Bone marrow (tissue), 2 donors: ENCODE measurements around the gene SCGB1C1.
"Not testable (repeated sequence)": the region's sequence is repeated elsewhere in the genome, so short reads cannot be mapped to it uniquely, and the experiment has no call there.

Experiments used
- DNase-seq, 2 donors: peaks; one replicate each; lab custom pipeline; 2025; lab: John Stamatoyannopoulos, UW

SCGB1C1 gene

DNA sequence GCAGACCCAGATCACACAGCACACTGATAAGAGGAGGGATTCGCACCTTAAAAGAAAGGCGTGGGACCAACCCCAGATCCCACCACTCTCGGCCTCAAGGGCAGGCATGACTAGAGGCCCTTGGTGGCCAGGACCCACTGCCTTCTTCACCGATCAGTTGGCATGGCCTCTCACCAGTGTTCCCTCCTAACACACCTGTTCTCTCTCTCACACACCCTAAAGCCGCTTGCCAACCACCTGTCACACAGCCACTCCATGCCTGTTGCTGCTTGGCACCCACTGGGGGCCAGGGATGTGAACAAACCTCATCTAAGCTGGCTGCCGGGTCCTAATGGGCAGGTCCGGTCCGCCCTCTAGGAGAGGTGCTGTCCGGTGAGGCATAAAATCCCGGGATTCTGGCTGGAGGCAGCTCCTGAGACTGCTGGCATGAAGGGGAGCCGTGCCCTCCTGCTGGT lies at the start of gene SCGB1C1:
SCGB1C1 (plus strand) TSS at position 405 of the 455 bp plus-strand sequence; CDS start at position 427, 22 bp downstream.
- not testable (repeated sequence) for DNase-seq

DNA sequence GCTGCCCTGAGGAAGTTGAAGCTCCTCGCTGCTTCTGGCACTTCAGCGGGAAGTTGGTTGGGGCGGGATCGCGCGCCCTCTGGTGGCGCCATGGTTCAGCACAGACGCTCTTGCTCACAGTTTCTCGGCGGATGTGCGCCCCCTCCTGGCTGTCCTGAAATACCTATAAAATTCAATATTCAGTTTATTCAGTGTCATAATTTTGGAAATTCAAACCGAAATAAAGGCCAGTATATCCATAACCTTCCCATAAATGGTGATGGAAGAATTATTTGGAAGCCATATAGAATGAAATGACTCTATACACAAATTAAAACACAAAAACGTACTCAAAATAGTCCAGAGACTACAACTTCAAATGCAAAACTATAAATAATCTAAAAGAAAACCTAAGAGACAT lies 12.6 kb upstream of the SCGB1C1 start:
- not testable (repeated sequence) for DNase-seq

DNA sequence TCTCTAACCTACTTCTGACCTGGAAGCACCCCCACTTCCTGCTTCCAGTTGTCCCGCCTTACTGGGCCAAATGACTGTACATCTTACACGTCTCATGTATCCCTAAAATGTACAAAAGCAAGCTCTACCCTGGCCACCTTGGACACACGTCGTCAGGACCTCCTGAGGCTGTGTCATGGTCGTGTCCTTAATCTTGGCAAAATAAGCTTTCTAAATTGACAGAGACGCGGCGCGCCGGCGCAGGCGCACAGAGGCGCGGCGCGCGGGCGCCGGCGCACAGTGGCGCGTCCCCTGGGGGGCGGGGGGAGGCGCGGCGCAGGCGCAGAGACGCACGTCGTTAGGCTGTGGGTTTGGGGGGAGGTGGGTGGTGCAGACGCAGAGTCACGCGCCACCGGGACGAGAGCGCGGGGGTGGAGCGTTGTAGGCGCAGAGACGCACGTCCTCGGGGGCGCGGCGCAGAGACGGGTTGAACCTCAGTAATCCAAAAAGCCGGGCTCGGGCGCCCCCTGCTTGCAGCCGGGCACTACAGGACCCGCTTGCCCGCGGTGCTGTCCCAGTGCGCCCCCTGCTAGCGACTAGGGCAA lies 3.6 kb upstream of the SCGB1C1 start:
- not testable (repeated sequence) for DNase-seq

DNA sequence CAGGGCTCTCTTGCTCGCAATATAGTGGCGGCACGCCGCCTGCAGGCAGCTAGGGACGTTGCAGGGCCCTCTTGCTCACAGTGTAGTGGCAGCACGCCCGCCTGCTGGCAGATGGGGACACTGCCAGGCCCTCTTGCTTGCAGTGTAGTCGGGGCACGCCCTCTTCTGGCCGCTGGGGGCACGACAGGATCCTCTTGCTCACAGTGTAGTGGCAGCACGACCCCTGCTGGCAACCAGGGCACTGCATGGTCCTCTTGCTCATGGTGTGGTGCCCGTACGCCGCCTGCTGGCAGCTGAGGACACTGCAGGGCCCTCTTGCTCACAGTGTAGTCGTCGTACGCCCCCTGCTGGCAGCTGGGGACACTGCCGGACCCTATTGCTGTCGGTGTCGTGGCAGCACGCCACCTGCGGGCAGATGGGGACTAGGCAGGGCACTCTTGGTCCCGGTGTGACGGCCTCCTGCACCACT lies 3.0 kb upstream of the SCGB1C1 start:
- DNase-seq: not testable (repeated sequence)

DNA sequence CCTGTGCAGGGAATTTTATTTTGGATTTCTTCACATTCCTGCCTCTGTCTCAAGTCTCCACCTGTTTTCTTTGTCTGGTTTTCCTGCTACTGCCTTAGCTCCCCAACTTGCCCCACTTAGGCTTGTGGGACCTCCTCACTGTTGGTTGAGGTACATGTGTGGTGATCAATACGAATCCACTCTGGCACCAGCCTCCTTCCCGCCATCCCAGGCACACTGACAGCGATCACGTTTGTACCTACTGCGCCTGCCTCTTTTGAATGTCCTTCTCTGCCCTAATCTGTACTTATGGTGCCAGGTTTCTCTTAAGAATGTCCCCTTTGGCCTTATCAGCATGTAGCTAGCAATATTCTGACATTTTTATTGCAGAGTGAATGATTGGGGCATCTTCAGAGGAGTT lies 2.3 kb upstream of the SCGB1C1 start:
- not testable (repeated sequence) for DNase-seq

DNA sequence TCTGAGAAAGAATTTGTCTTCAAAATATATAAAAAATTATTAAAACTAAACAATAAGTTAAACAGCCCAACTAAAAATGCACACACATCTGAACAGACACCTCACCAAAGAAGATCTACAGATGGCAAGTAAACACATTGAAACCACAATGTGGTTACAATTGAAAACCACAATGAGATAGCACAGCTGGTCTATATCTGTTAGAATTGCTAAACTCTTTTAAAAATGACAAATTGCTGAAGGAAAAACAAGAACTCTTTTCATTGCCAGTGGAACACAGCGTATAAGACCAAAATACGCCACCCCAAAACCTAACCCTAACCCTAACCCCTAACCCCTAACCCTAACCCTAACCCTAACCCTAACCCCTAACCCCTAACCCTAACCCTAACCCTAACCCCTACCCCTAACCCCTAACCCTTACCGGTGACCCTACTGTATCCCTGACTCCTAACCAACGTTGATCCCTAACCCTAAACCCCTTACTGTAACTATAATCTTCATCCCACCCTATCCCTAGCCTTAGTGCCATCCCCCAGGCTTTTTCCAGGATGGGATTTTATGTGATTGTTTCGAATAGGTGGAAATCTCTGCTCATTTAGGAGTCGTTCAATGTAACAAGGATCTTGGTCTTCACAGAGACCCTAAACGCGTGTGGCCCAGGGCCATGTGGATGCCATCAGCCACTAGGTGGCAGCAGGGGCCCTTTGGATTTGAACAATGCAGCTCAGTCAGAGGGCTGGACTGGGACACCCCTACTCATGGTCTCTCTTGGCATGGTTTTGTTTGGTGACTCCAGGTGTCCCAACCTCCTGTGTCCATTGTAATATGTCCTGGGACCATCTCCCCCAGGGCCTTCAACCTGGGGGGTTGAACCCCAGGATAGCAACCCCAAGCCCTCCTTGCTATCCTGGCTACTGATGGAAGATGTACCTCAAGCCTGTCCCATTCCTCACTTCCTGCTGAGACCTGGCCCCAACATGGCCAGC lies 1.1 kb upstream of the SCGB1C1 start:
- DNase-seq: not testable (repeated sequence)

DNA sequence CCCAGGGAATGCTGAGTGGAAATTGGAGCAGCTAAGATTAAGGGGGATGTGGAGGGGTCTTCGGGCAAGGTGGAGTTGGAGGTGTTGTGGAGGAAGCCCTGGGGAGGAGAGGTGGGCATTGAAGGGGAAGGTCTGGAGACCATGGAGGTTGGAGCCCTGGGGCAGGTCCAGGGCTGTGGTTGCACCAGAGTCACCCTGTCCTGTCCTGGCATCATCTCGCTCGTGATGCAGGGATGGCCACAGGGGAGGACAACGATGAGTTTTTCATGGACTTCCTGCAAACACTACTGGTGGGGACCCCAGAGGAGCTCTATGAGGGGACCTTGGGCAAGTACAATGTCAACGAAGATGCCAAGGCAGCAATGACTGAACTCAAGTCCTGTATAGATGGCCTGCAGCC lies 603 bp downstream of the SCGB1C1 start:
- DNase-seq: not testable (repeated sequence)

DNA sequence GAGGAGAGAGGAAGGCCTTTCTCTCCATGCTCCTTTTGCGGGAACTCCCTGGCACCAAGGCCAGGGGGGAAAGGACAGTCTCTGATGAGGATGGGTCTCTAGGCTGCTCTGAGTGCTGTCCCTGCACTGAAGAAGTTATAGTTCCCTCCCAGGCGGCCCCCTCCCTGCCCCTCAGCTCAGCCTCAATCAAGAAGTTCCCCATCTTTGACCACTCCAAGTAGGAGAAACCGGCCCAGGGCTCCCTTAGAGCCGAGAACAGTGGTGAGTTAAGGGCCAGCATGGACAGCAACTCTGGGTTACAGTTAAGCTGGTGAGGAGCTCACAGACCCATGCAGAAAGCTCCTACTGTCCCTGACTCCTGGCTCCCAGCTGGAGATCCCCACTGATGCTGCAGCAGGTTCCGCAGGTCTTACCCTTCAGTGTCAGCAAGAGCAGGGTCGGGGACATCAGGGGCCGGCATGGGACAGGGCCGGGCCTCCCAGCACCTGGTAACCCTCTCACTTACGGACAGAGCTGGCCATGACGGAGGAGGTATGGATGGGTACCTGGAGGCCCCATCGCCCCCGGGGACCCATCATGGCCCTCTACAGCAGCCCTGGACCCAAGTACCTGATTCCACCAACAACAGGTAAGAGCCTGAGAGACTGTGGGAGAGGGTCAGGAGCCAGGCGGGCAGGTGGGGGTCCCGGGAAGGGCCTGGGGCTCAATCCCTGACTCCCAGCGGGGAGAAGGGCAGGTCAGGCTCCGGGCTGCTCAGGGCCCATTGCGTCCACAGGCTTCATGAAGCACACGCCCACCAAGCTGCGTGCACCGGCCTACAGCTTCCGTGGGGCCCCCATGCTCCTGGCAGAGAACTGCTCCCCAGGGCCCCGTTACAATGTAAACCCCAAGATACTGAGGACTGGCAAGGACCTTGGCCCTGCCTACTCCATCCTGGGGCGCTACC lies 4.2 kb downstream of the SCGB1C1 start:
- no peak for DNase-seq

DNA sequence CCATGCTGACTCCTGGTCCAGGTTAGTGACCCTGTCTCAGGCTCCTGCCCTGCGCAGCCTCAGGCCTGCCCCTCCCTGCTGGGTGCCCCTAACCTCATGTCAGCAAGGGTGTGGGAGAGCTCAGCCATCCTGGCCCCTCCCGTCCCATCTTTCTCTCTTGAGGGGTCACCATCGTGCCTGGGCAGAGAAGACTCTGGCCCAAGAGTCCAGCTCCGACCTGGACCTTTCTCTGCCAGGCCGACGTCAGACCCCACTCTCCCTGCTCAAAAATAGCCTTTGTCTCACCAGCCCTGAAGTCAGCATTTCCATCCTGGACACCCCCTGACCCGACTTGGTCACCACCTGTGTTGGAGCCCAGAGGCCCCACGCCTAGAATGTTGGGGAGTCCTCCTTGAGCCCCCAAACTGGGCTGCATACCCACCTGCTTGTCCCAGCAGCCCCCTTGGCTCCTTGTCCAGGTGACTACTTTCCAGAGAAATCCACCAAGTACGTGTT lies 4.9 kb downstream of the SCGB1C1 start:
- DNase-seq: no peak

DNA sequence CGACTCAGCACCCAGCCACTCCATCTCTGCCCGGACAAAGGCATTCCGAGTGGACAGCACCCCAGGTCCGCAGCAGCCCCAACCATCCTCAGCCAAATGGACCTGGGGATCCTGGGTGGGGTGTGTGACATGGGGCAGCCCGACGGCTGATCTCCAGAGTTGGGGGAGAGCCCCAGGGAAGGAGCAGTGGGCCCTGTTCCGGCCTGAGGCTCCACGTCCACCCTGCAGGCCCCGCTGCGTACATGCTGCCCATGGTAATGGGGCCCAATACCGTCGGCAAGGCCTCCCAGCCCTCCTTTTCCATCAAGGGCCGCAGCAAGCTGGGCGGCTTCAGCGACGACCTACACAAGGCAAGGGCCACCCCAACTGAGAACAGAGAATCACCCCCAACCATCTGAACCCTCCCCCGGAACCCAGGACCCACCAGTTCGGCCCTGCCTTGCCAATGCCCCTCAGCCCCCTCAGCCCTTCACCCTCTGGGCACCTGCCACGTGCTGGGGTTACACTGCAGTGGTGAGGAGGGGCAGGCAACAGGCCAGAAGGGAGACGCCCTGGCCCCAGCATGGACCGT lies 5.4 kb downstream of the SCGB1C1 start:
- DNase-seq: no peak

DNA sequence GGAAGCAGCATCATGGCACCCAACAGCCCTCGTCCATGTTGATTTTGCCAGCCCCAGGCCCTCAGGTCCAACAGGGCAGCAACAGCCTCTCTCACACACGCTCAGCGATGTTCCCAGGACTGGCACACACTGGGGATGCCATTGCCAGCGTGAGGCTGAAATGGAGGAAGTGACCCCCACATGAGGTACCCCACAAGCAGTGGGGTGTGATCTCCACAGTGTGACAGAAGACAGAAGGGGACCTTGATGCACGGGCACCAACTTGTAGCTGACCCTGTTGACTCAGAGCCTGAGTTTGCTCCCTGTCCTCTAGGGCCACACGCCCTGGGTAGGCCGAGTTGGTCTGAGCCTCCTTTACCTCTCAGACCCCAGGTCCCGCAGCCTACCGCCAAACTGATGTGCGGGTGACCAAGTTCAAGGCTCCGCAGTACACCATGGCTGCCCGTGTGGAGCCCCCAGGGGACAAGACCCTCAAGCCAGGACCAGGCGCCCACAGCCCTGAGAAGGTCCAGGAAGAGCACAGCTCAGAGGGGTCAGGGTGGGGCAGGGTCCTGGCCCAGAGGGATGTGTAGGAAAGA lies 6.2 kb downstream of the SCGB1C1 start:
- no peak for DNase-seq

DNA sequence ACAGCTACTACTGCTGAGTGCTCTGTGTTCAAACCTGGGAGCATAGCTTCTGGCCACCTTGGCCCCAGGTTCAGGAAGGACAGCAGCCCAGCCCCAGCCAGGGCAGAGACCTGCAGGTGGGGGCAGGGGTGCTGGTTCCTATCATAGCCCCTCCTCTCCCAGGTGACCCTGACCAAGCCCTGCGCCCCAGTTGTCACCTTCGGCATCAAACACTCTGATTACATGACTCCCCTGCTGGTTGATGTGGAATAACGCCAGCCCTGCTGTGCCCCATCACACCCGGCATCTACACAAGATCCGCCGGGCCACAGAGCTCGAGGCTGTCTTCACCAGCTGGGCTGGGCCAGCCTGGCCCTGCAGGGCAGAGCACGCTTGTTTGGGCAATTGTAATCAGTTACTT lies 6.9 kb downstream of the SCGB1C1 start:
- DNase-seq: no peak

DNA sequence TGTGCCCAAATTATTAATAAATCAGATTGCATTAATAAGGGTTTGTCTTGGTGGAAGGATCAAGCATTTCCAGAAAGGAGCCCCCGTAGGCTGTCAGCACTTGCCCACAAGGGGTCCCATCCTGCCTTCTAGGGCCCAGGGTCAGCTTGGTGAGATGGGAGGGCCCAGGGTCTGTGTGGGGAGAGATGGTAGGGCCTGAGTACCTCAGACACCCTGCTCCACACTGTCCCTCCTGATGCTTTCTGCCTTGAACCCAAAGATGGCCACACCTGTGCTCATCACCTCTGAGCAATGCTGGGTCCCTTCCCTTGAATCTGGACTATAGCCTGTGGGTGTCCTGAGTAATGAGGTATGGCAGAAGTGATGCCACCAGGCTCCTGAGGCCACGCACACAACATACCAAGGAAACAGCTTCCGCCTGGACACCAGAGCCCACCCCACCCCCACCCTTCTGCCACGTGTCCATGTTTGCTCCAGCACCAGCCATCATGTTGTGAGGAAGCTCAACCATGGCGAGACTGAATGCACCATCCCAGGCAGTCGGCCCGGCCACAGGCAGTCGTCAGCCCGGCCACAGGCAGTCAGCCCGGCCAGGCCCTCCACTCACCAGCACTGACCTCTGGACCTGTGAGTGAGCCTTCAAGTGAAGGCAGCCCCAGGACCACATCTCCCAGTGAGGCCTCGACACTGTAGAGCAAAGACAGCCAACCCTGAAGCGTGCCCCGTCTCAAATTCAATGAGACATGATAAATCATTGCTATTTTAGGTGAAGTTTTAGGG lies 7.5 kb downstream of the SCGB1C1 start:
- DNase-seq: no peak

DNA sequence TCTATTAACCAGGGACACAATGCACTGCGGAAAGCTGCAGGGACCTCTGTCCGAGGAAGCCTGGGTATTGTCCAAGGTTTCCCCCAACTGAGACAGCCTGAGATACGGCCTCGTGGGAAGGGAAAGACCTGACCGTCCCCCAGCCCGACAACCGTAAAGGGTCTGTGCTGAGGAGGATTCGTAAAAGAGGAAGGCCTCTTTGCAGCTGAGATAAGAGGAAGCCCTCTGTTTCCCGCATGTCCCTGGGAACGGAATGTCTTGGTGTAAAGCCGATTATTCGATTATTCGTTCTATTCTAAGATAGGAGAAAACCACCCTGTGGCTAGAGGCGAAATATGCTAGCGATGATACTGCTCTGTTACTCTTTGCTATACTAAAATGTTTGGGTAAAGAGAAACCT lies 9.1 kb downstream of the SCGB1C1 start:
- peak in 1 of 2 donors; percentile 34 for DNase-seq

DNA sequence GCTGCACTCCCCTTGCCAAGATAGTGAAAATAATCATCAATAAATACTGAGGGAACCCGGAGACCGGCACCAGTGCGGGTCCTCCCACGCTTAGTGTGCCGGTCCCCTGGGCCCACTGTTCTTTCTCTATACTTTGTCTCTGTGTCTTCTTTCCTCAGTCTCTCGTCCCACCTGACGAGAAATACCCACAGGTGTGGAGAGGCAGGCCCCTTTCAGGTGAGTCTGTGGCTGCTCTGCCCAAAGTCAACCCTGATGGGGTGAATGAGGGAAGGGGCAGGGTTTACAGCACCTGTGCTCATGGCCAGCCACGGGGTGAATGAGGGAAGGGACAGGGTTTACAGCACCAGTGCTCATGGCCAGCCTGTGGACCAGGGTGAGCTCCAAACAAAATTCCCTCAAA lies 9.6 kb downstream of the SCGB1C1 start:
- DNase-seq: no peak

DNA sequence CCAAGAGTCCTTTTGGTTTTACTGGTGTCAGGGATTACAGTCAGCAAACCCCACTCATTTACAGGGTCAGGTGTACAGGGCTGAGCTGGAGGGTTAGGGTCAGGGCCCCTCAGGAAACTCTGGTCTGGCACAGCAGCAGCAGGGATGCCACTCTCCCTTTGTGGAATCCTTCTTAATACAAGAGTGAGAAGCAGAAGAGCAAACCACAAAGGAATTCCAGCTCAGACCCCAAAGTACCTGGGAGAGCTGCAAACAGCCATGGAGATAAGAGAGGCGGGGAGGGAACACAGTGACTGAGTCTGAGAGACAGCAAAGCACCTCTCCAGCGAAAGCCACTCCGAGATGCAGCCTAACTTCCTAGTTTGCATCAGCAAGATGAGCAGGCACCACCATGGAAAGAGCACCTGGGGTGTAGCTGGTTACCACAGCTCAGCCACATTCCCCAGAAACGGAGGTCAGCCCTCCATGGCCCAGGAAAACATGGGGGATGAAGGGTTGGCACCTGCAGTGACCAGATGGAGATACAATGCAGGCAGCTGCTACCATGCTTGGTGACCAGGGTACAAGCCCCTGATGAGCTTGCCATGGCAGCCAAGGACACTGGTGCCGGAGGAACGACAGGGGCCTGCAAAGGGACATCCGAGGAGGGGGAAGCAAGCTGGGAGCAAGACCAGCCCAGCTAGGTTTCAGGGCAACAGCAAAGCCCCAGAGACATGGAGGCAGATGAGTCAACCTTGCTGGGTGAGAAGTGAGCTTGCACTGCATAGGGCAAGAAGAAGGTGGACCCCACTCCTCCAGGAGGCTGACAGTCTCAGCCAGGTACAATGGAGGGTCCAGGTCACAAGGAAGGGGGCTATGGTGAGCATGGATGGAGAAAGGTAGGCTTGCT lies 10.4 kb downstream of the SCGB1C1 start:
- DNase-seq: no peak

DNA sequence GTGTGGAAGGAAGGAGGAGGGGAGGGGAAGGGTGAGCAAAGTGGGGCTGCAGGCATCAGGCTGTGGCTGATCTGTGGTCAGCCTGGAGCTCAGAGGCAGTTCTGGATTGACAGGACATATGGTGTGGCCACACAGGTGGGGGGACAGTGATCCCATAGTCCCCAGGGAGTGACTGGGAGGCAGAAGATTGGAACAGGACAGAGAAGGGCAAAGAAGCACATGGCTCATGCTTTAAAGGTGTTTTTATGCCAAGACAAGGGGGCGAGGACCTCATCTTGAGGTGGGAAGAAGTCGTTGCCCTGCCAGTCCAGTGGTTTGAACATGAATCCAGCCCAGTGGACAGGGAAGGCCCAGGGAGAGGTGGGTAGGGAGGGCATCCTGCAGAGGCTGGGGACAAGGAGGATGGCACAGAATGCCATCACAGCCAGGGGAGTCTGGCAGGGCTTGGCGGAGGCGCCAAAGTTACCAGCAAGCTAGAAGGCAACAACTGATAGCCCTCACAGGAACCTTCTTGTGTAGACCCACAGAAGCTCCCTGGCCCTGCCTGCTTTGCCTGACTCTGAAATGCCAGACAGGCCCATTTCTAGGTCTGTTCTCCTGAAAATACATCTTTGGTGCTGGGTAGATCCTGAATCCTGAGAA lies 11.2 kb downstream of the SCGB1C1 start:
- no peak for DNase-seq

DNA sequence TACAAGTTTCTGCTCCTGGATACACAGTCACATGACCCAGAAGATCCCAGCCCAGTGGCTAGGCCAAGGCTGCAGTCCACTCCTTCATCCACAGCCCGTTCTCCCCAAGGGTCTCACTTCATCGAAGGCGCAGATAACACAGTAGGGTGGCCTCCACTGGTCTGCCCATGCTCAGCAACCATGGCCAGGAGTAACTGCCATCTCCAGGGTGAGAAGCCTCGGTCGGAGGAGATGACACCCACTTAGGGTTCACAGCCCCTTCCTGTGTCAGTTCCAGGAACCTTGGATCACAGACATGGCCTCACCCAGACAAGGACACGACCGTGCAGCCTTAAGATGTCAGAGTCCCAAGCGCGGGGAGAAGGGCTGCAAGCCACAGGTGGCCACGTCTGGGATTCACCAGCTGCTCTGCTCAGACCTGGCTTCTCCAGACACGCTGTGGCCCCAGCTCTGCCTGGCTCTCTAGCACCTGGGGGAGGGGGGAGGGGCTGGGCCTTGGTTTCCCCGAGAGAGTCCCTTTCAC lies 11.8 kb downstream of the SCGB1C1 start:
- no peak for DNase-seq
